HG02763 (cell line): ENCODE results near the gene SNX14.
"Not testable (repeated sequence)": the region's sequence is repeated elsewhere in the genome, so short reads cannot be mapped to it uniquely, and the experiment has no call there.

Source experiments
- ATAC-seq: cut with Tn5 transposase; IDR thresholded peaks from one replicate; pipeline ENCODE4 v1.9.1; 2021; ENCODE audit warnings: mild to moderate bottlenecking, moderate library complexity; ENCODE audit not compliant: unreplicated experiment

SNX14 gene

DNA sequence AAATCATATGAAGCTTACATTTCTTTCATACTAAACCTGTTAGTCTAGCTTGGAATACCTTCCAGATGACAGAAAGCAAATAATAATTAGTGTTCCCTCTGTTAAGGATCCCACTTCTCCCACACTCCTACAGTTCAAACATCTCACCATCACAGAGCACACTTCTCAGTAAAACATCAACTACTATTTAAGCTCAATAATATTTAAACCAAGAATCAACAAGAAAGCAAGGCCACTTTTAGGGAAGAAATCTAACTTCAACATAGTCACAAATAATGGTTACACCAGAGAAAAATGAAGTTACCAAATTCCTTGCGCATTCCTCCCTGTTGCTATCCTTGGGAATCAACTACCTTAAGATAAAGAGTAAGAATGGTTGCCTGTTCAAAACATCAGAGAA, 1.6 kb downstream of the SNX14 start:
- ATAC-seq: no peak

DNA sequence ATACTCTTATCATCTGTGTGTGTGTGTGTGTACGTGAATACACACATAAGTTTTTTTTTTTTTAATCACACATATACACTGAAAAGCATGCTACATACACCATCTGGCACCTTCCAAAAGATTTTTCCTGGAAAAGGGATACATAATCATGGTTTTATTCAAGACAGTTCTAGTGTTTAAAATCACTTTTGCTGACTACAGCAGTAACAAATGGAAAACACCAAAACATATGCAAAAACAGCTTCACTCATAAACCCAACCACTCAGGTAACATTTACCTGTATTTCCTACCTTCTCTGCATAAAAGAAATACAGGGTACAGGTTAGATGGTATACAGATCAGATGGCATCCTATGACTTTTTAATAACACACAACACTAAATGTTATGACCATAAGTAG, 2.5 kb downstream of the SNX14 start:
- no peak for ATAC-seq

DNA sequence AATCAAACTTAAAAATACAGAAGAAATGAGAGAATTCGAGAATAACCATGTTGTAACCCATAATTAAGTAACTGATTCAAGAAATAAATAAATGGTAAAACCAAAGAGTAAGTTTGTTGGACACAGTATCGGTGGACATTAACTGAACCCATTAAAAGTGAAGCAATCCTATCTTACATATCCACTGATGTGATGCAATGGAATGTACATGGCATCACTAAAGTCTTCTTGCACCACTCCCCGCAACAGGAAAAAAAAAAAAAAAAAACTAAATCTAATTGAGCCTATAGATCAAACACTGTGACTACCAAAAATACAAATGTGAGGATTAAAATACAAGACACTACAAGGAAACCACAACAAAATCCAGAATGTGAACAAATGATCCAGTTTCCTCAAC, 7.9 kb downstream of the SNX14 start:
- ATAC-seq: no peak

DNA sequence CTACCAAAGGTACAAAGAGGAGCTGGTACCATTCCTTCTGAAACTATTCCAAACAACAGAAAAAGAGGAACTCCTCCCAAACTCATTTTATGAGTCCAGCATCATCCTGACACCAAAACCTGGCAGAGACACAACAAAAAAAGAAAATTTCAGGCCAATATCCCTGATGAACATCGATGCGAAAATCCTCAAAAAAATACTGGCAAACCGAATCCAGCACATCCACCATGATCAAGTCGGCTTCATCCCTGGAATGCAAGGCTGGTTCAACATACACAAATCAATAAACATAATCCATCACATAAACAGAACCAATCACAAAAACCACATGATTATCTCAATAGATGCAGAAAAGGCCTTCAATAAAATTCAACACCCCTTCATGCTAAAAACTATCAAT, 10.8 kb downstream of the SNX14 start:
- not testable (repeated sequence) for ATAC-seq

DNA sequence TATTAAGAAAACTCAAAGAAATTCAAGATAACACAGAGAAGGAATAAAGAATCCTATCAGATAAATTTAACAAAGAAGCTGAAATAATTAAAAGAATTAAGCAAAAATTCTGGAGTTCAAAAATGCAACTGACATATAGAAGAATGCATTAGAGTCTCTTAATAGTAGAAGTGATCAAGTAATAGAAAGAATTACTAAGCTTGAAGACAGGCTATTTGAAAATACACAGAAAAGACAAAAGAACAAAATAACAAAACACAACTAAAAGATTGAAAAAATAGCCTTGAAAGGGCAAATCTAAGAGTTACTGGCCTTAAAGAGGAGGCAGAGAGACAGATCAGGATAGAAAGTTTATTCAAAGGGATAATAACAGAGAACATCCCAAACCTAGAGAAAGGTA, 12.1 kb downstream of the SNX14 start:
- no peak for ATAC-seq

DNA sequence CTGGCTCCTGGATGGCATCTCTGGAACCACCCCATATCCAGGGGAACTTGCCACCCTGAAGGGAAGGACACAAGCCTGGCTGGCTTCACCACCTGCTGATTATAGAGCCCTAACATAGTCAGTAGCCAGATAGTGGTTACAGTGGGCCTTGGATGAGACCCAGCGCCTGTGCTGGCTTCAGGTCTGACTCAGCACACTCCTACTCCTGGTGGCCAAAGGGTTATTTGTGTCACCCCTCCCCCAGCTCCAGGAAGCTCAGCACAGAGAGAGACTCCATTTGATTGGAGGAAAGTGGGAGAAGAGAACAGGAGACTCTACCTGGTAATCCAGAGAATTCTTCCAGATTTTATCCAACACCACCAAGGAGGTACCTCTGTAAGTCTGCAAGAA, 12.8 kb downstream of the SNX14 start:
- peak; percentile 61 for ATAC-seq

DNA sequence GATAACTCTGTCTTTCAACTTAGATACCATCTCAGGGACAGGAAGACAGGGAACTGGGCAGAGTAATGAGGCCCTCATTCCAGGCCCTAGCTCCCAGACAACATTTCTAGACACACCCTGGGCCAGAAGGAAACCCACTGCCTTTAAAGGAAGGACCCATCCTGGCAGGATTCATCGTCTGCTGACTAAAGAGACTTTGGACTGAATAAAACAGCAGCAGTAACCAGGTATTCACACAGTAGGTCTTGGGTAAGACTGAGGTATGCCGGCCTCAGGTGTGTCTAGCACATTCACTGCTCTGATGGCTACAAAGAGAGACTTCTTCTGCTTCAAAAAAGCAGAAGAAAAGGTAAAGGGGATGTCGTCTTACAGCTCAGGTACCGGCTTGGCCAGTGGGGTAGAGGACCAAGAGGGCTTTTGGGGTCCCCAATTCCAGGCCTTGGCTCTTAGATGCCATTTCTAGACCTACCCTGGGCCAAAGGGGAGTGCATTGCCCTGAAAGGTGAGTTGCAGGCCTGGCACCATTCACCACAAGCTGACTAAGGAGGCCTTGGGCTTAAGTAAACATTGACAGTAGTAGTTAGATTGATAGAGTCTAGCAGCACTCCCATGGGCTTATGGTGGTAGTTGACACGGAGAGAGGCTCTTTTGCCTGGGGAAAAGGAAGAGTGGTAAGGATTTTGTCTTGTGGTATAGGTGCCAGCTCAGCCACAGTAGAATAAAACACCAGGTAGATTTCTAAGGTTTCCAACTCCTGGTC, 13.4 kb downstream of the SNX14 start:
- ATAC-seq: peak; percentile 10

DNA sequence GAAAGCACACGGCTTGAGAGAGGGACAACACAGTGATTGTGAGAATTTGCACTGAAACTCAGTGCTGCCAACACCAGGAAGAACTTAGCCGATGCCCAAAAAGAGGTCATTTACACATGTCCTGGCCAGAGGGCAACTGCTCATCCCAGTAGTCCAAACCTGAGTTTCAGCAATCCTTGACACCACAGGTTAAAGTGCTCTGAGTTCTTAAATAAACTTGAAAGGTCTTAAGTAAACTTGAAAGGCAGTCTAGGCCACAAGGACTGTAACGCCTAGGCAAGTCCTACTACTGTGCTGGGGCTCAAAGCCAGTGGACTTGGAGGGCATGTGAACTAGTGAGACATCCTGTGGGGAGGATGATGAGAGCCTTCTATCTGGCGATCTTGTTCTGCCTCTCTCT, 14.1 kb downstream of the SNX14 start:
- ATAC-seq: no peak

DNA sequence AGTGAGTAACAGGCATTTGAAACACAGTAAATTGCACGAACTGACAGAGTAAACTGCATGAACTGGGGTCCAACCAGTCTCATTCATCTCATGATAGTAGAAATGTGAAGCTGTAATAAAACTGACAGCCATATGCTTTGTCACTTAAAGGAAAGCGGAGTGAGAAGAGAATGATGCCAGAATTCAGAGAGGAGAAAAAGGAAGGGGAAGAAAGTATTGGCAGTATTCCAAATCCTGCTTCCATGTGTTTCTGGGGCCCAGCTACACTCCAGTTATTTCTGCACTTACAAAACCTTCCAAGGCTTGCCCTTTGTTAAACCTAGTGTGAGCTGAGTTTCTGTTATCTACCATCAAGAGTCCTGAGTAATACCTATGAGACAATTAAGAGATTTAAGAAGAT, 17.2 kb downstream of the SNX14 start:
- no peak for ATAC-seq

DNA sequence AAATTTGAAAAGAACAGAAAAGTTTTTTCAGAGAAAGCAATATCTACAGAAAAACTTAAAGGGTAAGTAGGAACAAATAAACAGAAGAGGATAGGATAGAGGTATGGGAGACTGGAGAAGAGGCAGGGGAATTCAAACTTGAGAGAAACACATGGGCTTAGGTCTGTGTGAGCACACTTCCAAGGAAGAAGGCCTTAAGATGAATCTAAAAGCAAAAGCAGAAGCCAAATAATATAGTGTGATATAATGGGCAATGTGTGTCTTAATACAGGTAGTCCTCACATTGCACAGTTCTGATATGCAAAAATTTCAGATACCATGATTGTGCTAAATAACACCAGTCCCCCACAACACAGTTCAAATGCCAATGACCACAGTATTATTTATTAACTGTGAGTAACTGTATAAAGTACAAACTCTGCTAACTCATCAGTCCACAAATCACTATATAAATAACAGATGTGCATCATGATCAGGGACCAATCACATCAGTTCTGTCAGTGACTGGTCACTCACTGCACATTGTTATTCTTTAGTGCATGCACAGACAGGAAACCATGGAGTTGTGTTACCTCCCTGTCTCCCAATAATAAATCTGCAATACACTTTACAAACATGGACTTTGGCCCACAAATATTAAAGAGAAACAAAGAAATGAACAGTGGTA, 18.6 kb downstream of the SNX14 start:
- no peak for ATAC-seq

DNA sequence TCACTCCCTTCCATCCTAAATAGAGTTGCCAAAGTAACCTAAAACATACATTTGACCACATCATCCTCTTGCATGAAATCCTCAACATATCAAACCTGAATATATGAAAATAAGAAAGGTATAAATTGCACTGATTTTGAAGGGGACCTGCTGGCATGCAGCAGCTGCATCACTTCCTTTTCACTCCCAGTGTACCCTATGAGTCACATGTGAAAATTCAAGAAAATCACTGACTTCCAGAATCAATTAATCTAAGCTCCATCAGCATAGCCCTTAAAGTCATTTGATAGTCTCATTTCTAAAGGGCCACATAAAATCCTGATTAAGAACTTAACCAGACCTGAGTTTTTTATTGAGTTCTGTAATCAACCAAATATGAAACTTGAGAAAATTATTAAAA, 24.3 kb downstream of the SNX14 start:
- ATAC-seq: no peak

DNA sequence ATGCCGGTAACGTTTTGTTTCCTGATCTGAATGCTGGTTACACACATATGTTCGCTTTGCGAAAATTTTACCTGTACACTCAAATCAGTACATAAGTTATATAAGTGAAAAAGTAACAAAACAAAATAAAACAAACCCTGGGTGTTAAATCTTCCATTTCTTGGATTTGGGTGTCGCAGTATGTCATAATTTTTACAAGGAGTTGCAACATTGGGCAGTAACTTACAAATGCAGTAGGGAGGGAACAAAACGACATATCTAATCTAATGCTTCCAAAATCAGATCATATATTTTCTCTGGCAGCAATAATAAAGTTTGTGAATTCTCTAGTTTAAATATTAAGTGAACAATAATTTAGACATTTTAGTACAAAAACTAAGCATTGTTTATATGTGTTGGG, 25.2 kb downstream of the SNX14 start:
- ATAC-seq: no peak

DNA sequence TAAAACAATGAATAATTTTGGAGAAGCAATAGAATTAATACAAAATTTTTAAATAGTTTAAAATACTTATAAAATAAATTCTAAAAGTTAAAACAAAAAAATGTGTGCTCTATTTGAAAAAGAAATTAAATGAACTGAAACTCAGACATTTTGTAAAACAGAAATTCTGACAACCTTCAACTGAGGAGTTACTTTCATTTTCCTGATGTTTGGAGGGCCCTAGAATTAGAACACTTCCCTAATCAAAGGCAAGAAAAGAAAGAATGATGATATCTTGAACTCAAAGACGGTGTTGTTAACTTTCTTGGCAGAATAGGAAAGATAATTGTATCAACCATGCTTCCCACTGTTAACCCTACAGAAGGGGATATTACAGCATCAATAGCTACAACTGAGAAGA, 27.9 kb downstream of the SNX14 start:
- no peak for ATAC-seq

DNA sequence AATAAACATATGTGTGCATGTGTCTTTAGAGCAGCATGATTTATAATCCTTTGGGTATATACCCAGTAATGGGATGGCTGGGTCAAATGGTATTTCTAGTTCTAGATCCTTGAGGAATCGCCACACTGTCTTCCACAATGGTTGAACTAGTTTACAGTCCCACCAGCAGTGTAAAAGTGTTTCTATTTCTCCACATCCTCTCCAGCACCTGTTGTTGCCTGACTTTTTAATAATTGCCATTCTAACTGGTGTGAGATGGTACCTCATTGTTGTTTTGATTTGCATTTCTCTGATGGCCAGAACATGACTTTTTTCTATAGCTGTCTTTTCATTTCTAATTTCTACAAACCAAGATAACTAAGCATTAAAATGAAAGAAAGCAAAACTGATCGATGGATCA, 29.4 kb downstream of the SNX14 start:
- ATAC-seq: not testable (repeated sequence)

DNA sequence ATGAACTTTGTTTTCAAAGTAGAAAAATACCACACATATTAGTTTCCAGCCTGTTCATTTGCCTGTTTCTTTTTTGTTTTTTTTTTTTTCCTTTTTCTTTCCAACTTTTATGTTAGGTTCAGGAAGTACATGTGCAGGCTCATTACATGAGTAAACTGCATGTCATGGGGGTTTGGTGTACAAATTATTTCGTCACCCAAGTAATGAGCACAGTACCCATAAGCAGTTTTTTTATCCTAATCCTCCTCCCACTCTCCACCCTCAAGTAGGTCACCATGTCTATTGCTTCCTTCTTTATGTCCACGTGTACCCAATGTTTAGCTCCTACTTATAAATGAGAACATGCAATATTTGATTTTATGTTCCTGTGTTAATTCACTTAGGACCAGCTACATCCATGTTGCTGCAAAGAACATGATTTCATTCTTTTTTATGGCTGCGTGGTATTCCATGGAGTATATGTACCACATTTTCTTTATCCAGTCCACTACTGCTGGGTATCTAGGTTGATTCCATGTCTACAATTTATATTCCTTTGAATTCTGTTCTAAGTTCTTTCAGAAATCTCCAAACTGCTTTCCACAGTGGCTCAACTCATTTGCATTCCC, 31.8 kb downstream of the SNX14 start:
- ATAC-seq: no peak

DNA sequence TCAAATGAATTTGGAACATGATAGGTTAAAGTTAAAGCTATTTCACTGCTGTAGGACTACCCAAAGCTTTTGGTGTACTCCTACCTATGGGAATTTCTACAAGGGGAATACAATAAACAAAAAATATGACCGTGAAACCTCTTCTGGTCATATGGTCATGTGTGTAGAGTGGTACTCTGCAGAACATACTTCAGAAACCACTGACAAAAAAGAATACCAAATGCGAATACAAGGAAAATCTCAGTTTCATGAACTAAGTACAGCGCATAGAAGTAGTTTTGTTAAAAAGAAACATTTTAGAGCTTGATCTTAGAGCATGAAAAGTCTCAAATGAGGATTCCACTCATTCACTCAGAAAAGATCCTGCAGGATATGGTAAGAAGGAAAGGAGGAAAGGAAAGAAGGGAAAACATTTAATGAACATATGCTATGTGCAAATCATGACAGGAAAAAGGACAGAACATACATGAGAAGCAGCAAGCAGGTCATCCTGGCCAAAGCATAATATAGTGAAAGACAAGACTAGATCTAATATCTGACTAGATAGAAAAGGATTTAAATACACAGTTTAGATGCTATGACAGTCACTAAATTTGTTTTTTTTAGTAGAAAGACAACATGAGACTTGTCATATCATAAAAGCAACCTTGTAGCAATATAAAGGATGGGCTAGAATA, 36.5 kb downstream of the SNX14 start:
- no peak for ATAC-seq

DNA sequence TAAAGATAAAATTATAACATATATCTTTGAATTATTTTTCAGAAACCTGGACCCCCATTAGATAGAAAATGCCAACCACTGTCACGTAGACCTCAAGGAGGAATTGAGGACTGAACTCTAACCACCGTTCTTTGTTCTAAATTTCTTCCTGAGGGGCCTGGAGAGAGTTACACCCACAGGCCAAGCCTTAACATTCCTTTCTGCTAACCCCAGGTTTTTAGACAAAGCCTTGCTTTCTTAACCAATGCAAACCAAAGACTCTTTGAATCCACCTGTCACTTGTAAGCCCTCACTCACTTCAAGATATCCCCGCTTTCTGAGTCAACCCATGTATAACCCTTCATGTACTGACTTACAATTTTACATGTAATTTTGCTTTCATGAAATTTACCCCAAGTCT, 41.0 kb downstream of the SNX14 start:
- ATAC-seq: no peak

DNA sequence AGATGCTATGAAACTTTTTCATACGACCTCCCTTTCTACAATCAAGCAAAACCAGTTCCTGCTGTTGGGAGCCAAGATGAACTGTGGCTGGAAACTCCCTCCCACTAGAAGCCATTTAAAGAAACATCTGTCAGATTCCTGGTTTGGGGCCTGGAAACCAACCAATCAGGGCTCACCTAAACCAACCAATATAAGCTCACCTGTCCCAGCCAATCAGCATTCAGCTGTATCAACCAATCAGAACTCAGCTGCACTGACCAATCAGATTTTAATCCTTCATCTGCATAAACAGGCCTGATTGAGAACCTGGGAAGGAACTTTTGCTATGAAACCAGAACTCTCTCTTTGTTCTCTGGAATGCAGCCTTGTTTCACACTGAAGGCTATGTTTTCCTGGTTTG, 42.4 kb downstream of the SNX14 start:
- ATAC-seq: no peak

DNA sequence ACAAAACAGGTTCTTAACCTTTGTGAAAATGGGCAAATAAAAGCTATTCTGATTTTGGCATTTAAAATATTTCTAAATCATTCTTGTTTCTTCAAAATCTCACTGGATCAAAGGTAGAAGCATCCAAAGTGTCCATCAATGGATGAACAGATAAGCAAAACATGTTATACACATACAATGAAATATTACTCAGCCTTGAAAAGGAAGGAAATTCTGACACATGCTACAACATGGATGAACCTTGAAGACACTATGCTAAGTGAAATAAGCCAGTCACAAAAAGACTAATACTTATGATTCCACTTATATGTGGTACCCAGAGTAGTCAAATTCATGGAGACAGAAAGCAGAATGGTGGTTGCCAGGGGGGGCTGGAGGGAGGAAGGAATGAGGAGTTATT, 45.9 kb downstream of the SNX14 start:
- no peak for ATAC-seq

DNA sequence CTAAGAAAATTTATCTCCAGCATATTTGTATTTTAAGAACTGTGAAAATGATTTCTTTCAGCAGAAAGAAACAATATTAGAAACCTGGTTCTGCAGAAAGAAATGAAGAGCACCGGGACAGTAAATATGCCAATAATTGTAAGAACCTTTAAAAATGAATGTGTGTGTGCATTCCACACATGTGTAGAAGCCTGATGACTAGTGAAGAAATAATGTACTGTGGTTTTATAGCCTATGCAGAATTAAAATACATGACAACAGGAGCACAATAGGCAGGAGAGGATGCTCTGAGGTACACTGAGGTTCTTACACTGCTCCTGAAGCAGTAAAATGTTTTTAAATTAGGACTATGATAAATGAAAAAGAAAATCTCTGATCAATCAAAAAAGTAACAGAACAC, 48.9 kb downstream of the SNX14 start:
- no peak for ATAC-seq

DNA sequence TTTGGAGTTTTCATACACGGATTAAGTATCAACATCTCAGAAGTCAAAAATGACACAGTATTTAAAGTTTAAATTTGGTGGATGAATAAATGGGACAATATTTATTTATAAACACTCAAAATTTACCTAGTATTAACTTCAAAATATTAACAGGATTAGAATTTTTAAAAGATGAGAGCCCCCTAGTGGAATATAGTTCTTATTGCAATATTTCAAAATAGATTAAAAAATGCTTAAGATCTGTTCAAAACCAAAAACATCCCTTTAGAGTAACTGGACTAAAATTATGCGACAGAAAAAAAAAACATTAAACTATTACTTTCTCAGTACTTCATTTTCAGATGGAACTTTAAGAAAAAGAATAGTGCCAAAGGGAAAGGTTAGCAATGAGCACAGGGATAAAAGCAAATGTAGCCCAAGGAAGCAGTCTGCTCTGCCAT, 56.6 kb downstream of the SNX14 start:
- ATAC-seq: no peak

DNA sequence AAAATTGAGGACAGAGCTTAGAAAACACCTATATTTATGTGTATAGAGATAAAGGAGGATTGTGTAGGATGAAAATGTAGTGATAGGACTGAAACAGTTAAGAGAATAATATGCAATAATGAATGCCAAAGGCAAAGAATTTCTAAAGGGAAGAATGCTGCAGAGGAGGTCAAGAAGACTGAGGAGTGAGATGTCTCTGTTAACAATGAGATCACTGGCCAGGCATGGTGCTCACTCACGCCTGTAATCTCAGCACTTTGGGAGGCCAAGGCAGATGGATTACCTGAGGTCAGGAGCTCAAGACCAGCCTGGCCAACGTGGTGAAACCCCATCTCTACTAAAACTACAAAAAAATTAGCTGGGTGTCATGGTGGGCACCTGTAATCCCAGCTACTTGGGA, 69.4 kb downstream of the SNX14 start:
- not testable (repeated sequence) for ATAC-seq
